ENCODE measurements around the gene TTF2. TPM values are rescaled to one million over a fixed set of nuclear protein-coding genes. Genes with fewer than 3 reads are reported as not detected.

Gene TTF2
- total and polyA plus RNA-seq, 2 experiments from 2014 or later = 84.7 to 85.4 TPM

- H3K4me2 ChIP-seq = no peak overlapping the region
- H2AFZ ChIP-seq = no peak overlapping the region
- no peak for DNase-seq (ENCODE audit: low spot score)
- ATAC-seq = no peak
- H3K27ac Mint-ChIP-seq = no peak overlapping the region
- H3K36me3 Mint-ChIP-seq (ENCODE audit: low read depth) = peaks cover 32% of the 10 kb centered on the region
- H3K79me2 ChIP-seq (replicated peaks; ENCODE audit: insufficient read depth) = peaks cover 53% of the 10 kb centered on the region
- no peaks in the 10 kb centered on the region for H3K9me2 ChIP-seq (ENCODE audit: insufficient read depth)
- no peaks in the 10 kb centered on the region for H3K4me1 ChIP-seq (ENCODE audit: insufficient read depth)
- H3K4me1 Mint-ChIP-seq = no peaks in the 10 kb centered on the region
- H3K27me3 ChIP-seq (ENCODE audit: insufficient read depth) = no peaks in the 10 kb centered on the region
- H3K9me3 Mint-ChIP-seq = no peaks in the 10 kb centered on the region
- H3K4me3 Mint-ChIP-seq = no peak overlapping the region
- TF ChIP-seq CTCF (conservative IDR thresholded peaks at IDR 0.05; ENCODE audit: low read depth in 2 of 2) (no peak), EZH2 (IDR thresholded peaks at IDR 0.05; ENCODE audit: low read depth, unreplicated experiment) (no peak), JUNB (IDR thresholded peaks at IDR 0.05; ENCODE audit: unreplicated experiment) (no peak)
- peaks cover 3% of the 10 kb centered on the region for H3K27me3 Mint-ChIP-seq (ENCODE audit: insufficient read depth, low read depth, poor library complexity)
- H4K20me1 ChIP-seq (replicated peaks; ENCODE audit: insufficient read depth) = peaks cover 20% of the 10 kb centered on the region; the same call in 1 of the 2 replicates
- no peak overlapping the region for H3K4me3 ChIP-seq
- no peaks in the 10 kb centered on the region for H3F3A ChIP-seq (replicated peaks; ENCODE audit: low read depth)
- H3K27ac ChIP-seq (ENCODE audit: low read depth) = no peak overlapping the region
- peaks cover 9% of the 10 kb centered on the region for H3K36me3 ChIP-seq (ENCODE audit: insufficient read depth)
Observed at GRCh38 chr1:117068580-117068979, 8.5 kb downstream of the TTF2 start.

GRCh38 chr1:117069220-117069844 is 9.2 kb downstream of the TTF2 start:
- H3K27me3 ChIP-seq (ENCODE audit: insufficient read depth) = no peaks in the 10 kb centered on the region
- H2AFZ ChIP-seq = no peak overlapping the region
- H3K27me3 Mint-ChIP-seq (ENCODE audit: insufficient read depth, low read depth, poor library complexity) = peaks cover 3% of the 10 kb centered on the region
- peaks cover 53% of the 10 kb centered on the region for H3K79me2 ChIP-seq (replicated peaks; ENCODE audit: insufficient read depth)
- DNase-seq (ENCODE audit: low spot score) (no peak), ATAC-seq (no peak)
- H3K4me1 Mint-ChIP-seq = no peaks in the 10 kb centered on the region
- H3K4me1 ChIP-seq (ENCODE audit: insufficient read depth) = no peaks in the 10 kb centered on the region
- H3K4me2 ChIP-seq = no peak overlapping the region
- TF ChIP-seq EZH2 (IDR thresholded peaks at IDR 0.05; ENCODE audit: low read depth, unreplicated experiment) (no peak), NANOG (IDR thresholded peaks at IDR 0.05; ENCODE audit: borderline replicate concordance) (no peak), POLR2AphosphoS5 (IDR thresholded peaks at IDR 0.05; ENCODE audit: low read depth) (no peak)
- H3K4me3 Mint-ChIP-seq = no peak overlapping the region
- H3K36me3 ChIP-seq (ENCODE audit: insufficient read depth) = peaks cover 13% of the 10 kb centered on the region
- no peaks in the 10 kb centered on the region for H3F3A ChIP-seq (replicated peaks; ENCODE audit: low read depth)
- no peak overlapping the region for H3K4me3 ChIP-seq
- no peaks in the 10 kb centered on the region for H3K9me3 Mint-ChIP-seq
- no peaks in the 10 kb centered on the region for H3K9me2 ChIP-seq (ENCODE audit: insufficient read depth)
- peaks cover 20% of the 10 kb centered on the region; the same call in 1 of the 2 replicates for H4K20me1 ChIP-seq (replicated peaks; ENCODE audit: insufficient read depth)
- H3K27ac Mint-ChIP-seq = peak overlapping the region; percentile 25; the same call in 1 of the 2 replicates
- peaks cover 28% of the 10 kb centered on the region for H3K36me3 Mint-ChIP-seq (ENCODE audit: low read depth)
- no peak overlapping the region for H3K27ac ChIP-seq (ENCODE audit: low read depth)

GRCh38 chr1:117070124-117070523 is 10.0 kb downstream of the TTF2 start:
- Histone ChIP-seq H3K27me3 (ENCODE audit: insufficient read depth) (no peaks in the 10 kb centered on the region), H3K9me2 (ENCODE audit: insufficient read depth) (no peaks in the 10 kb centered on the region), H3K4me1 (ENCODE audit: insufficient read depth) (no peaks in the 10 kb centered on the region), H3K79me2 (replicated peaks; ENCODE audit: insufficient read depth) (peaks cover 53% of the 10 kb centered on the region), H3K27ac (ENCODE audit: low read depth) (no peak overlapping the region), H2AFZ (no peak overlapping the region), H4K20me1 (replicated peaks; ENCODE audit: insufficient read depth) (peaks cover 20% of the 10 kb centered on the region; the same call in 1 of the 2 replicates), H3K4me3 (no peak overlapping the region), H3F3A (replicated peaks; ENCODE audit: low read depth) (no peaks in the 10 kb centered on the region), H3K36me3 (ENCODE audit: insufficient read depth) (peaks cover 20% of the 10 kb centered on the region), H3K4me2 (no peak overlapping the region)
- DNase-seq (ENCODE audit: low spot score) (no peak), ATAC-seq (no peak)
- Mint-ChIP-seq H3K27me3 (ENCODE audit: insufficient read depth, low read depth, poor library complexity) (peaks cover 3% of the 10 kb centered on the region), H3K36me3 (ENCODE audit: low read depth) (peaks cover 34% of the 10 kb centered on the region), H3K27ac (no peak overlapping the region), H3K4me3 (no peak overlapping the region), H3K9me3 (no peaks in the 10 kb centered on the region), H3K4me1 (no peaks in the 10 kb centered on the region)
- TF ChIP-seq ZNF462 (CRISPR knock-in tag; IDR thresholded peaks at IDR 0.05) (no peak), STAT1 (IDR thresholded peaks at IDR 0.05; ENCODE audit: unreplicated experiment) (no peak), POLR2AphosphoS5 (IDR thresholded peaks at IDR 0.05; ENCODE audit: low read depth) (no peak)
